ENCODE measurements around the gene NUP50.

Gene NUP50

DNA sequence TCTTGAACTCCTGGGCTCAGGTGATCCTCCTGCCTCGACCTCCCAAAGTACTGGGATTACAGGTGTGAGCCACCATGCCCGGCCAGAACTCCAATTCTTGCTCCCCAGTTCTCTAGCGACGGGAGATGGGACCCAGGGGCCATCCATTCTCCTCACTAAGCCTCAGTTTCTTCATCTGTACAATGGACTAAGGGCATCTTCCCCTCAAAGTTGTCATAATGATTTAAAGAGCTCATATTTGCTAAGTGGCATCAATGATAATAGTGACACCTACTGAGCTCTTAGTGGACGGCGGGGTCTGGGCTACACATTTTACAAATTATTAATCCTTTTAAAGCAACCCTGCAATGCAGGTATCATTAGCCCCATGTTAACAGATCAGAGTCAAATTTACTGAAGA lies 42.5 kb downstream of the NUP50 start:
- no peaks in the 10 kb centered on the region for H3K27me3 ChIP-seq
- no peaks in the 10 kb centered on the region for H3K9me3 ChIP-seq (replicated peaks in 1 of 11)
- peaks cover 26 to 52% (median 32%) of the 10 kb centered on the region in 10 experiments for H3K4me1 ChIP-seq
- no peak overlapping the region for H3K9ac ChIP-seq
- no peak overlapping the region for H3K4me2 ChIP-seq
- H3K4me3 ChIP-seq = no peak overlapping the region
- peaks cover 40 to 98% (median 78%) of the 10 kb centered on the region in 11 experiments for H4K20me1 ChIP-seq
- no peak overlapping the region for H3K27ac ChIP-seq
- peaks cover 61 to 100% (median 91%) of the 10 kb centered on the region in 11 experiments for H3K36me3 ChIP-seq
- TF ChIP-seq Cebpa-rat (IDR thresholded peaks at IDR 0.05) = no peak

DNA sequence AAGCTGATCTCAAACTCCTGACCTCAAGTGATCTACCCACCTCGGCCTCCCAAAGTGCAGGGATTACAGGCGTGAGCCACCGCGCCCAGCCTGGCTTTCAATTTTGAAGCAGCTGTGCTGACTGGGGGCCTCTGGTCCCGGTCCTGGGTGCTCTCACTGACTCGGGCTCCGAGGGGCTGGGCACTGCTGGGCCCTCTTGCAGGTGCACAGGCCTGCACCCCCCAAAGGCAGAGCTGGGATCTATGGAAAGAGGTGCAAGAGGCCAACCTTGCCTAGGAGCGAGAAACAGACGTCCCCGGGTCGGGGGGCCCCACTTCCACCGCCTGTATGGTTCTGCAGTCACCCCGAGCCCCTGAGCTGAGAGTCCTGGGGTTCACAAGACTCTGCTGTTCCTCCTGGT lies 43.8 kb downstream of the NUP50 start:
- Histone ChIP-seq H3K4me2 (no peak overlapping the region), H3K9ac (no peak overlapping the region), H3K4me3 (no peak overlapping the region), H3K36me3 (peaks cover 60 to 98% (median 91%) of the 10 kb centered on the region in 11 experiments), H3K4me1 (peaks cover 15 to 52% (median 22%) of the 10 kb centered on the region in 10 experiments), H3K27ac (no peak overlapping the region), H4K20me1 (peaks cover 40 to 98% (median 82%) of the 10 kb centered on the region in 11 experiments), H3K27me3 (no peaks in the 10 kb centered on the region), H3K9me3 (replicated peaks in 1 of 11) (no peaks in the 10 kb centered on the region)
- no peak for TF ChIP-seq Cebpa-rat (IDR thresholded peaks at IDR 0.05)

DNA sequence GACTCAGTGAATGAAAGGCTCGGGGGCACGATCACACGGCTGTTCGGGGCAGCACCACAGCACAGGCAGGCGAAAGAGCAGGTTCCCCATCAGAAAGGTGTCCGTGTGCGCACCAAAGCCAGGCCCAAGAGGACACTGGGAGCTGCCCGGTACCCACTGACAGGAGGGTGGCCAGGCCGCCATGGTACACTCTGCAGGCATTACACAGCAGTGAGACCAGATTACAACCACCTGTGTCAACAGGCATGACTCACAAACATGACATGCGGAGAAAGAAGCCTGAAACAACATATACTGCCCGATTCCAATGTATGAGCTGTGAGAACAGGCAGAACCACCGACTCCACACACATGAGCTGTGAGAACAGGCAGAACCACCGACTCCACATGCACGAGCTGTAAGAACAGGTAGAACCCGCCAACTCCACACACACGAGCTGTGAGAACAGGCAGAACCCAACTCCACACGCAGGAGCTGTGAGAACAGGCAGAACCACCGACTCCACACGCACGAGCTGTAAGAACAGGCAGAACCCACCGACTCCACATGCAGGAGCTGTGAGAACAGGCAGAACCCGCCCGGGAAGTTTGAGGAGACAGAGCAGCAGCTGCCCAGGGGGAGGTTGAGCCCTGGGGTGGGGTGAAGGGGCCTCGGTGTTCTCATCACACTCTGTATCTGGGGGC lies 44.4 kb downstream of the NUP50 start:
- Histone ChIP-seq H3K4me2 (no peak overlapping the region), H3K9me3 (replicated peaks in 1 of 11) (no peaks in the 10 kb centered on the region), H3K4me1 (peaks cover 15 to 52% (median 21%) of the 10 kb centered on the region in 10 experiments), H4K20me1 (peaks cover 40 to 98% (median 82%) of the 10 kb centered on the region in 11 experiments; a peak in 21 of 22 replicates), H3K9ac (no peak overlapping the region), H3K27ac (no peak overlapping the region), H3K36me3 (peaks cover 54 to 95% (median 85%) of the 10 kb centered on the region in 11 experiments), H3K4me3 (no peak overlapping the region), H3K27me3 (no peaks in the 10 kb centered on the region)
- TF ChIP-seq Cebpa-rat (IDR thresholded peaks at IDR 0.05) = no peak

DNA sequence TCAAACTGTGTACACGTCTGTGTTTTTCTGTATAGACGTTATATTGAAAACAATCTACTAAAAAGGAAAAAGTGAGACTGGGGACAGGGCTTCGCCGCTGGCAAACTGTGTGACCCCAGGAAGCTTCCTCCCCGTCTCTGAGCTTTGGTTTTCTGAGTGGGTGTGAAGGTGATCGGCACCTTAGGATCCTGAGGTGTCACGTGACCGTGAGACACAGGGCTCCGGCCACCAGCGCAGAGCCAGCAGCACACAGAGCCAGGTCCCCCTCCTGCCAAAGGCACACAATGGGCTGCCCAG lies 44.9 kb downstream of the NUP50 start:
- Histone ChIP-seq H3K36me3 (peaks cover 49 to 90% (median 80%) of the 10 kb centered on the region in 11 experiments), H3K9me3 (replicated peaks in 1 of 11) (no peaks in the 10 kb centered on the region), H3K9ac (no peak overlapping the region), H3K4me1 (peaks cover 15 to 52% (median 21%) of the 10 kb centered on the region in 10 experiments), H4K20me1 (peaks cover 40 to 98% (median 82%) of the 10 kb centered on the region in 11 experiments; a peak in 21 of 22 replicates), H3K27me3 (no peaks in the 10 kb centered on the region), H3K27ac (no peak overlapping the region), H3K4me2 (no peak overlapping the region), H3K4me3 (no peak overlapping the region)
- no peak for TF ChIP-seq Cebpa-rat (IDR thresholded peaks at IDR 0.05)

DNA sequence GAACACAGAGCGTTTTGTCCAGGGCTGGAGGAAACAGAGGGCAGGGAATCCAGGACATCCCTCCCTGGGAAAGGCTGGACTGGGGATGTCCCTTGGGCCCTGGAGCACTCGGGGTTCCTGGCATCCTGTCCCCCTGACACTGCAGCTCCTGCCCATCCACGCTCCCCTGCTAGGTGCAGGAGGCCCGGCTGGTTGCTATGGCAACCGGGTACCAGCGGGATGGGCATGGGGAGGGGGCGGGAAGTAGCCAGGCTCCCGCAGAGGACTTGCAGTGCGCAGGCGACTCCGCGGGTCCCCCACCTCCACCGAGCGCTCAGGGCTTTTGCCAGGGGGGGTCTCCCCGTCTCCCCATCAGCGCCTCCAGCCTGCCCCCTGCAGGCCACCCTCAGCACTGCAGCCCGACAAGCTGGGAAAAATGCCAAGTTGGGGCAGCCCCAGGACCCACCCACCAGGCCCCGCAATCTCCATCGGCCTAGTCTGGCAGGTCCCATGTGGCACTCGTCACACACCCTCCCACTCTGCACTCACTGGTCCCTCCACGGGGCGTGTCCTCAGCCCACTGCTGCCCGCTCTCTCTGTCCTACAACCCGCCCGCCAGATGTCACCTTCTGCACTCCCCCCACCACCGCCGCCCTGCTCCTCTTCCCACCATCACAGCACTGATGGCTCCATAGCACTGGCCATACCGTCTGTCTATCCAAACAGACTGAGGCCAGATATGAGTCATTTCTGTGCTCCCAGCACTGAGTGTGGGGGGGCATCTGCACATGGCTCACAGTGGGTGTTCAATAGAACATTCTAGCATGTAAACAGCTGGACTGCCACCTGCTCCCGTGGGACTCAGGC lies 45.5 kb downstream of the NUP50 start:
- H3K4me2 ChIP-seq = peak overlapping the region in 1 of 11 experiments; percentile 24; a peak in 2 of 22 replicates
- H3K9me3 ChIP-seq (replicated peaks in 1 of 11) = no peaks in the 10 kb centered on the region
- peaks cover 43 to 84% (median 74%) of the 10 kb centered on the region in 11 experiments for H3K36me3 ChIP-seq
- no peak overlapping the region for H3K4me3 ChIP-seq
- no peak for TF ChIP-seq Cebpa-rat (IDR thresholded peaks at IDR 0.05)
- H3K4me1 ChIP-seq = peaks cover 17 to 52% (median 24%) of the 10 kb centered on the region in 10 experiments
- 0 out of 22 replicates have a peak overlapping the region, but pooled peaks of 2 of the 11 experiments have one; percentile 2 to 8 for H3K9ac ChIP-seq
- no peaks in the 10 kb centered on the region for H3K27me3 ChIP-seq
- H3K27ac ChIP-seq = peak overlapping the region in 4 of 11 experiments; percentile 20 to 46 (median 27); a peak in 2 of 22 replicates
- H4K20me1 ChIP-seq = peaks cover 42 to 98% (median 81%) of the 10 kb centered on the region in 11 experiments; a peak in 20 of 22 replicates

DNA sequence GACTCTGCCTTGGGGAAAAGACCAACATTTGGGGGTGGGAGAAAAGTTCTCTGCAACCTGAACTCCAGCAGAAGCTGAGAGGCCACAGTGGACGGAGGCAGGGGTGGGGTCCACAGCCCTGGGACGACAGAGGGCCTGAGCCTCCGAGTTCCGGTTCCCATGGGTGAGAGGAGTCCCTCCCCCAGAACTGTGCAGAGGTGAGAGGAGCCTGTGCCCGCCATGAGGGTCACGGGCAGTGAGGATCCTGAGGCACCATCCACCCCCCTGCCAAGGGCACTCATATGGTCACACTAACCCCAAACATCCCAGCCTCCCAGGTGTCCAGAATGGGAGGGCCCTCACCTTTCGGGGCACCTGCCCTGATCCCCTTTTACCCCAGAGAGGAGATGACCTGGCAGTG lies 46.4 kb downstream of the NUP50 start:
- Histone ChIP-seq H3K9ac (0 out of 22 replicates have a peak overlapping the region, but pooled peaks of 1 of the 11 experiments have one; percentile 8), H3K36me3 (peaks cover 38 to 78% (median 70%) of the 10 kb centered on the region in 11 experiments), H3K27ac (peak overlapping the region in 3 of 11 experiments; percentile 25 to 84 (median 46); a peak in 5 of 22 replicates), H3K4me1 (peaks cover 24 to 58% (median 32%) of the 10 kb centered on the region in 10 experiments), H3K27me3 (no peaks in the 10 kb centered on the region), H3K9me3 (replicated peaks in 1 of 11) (no peaks in the 10 kb centered on the region), H3K4me3 (no peak overlapping the region), H3K4me2 (peak overlapping the region in 1 of 11 experiments; percentile 24; a peak in 2 of 22 replicates), H4K20me1 (peaks cover 35 to 98% (median 81%) of the 10 kb centered on the region in 11 experiments; a peak in 20 of 22 replicates)
- no peak for TF ChIP-seq Cebpa-rat (IDR thresholded peaks at IDR 0.05)

DNA sequence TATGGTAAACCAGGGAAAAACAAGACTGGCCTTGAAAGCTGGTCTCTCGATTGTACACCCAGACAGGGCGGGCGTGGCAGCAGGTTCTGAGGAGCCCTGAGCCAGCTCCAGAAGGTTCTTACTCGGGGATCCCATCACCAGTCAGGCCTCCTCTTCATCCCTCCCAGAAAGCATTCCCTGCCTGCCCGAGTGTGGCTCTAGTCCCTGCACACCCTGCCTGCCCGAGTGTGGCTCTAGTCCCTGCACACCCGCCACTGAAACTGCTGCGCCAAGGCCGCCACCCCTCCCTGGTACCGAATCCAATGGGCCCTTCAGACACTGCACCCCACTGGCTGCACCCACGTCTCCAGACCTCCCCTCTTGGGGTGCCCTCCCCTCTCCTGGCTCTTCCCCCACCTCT lies 46.9 kb downstream of the NUP50 start:
- Histone ChIP-seq H3K36me3 (peaks cover 35 to 76% (median 67%) of the 10 kb centered on the region in 11 experiments), H3K27ac (peak overlapping the region in 3 of 11 experiments; percentile 25 to 84 (median 46); a peak in 5 of 22 replicates), H3K4me1 (peaks cover 24 to 62% (median 34%) of the 10 kb centered on the region in 10 experiments), H3K4me3 (no peak overlapping the region), H3K9ac (no peak overlapping the region), H4K20me1 (peaks cover 32 to 100% (median 82%) of the 10 kb centered on the region in 11 experiments; a peak in 20 of 22 replicates), H3K9me3 (replicated peaks in 1 of 11) (no peaks in the 10 kb centered on the region), H3K27me3 (no peaks in the 10 kb centered on the region), H3K4me2 (no peak overlapping the region; a peak in 1 of 22 replicates)
- no peak for TF ChIP-seq Cebpa-rat (IDR thresholded peaks at IDR 0.05)

DNA sequence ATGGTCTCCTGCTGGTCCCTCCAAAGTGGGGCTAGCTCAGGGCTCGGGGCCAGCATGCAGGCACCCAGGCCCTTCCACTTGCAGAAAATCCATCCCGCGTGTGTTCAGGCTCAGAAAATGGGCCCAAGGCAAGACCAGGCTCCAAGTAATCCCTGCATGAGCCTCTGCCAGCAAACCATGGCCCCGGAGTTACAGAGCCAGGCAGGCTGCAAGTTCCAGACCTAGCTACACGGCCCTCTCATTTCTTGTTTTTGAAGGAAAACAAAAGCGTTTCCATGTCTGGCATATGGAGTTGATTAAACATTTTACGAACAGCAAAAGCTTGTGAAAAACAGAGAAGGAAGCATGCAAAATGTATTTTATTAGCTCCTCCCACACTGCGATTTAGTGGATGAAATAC lies 47.3 kb downstream of the NUP50 start:
- H3K36me3 ChIP-seq = peaks cover 33 to 74% (median 67%) of the 10 kb centered on the region in 11 experiments
- H3K9ac ChIP-seq = no peak overlapping the region
- H3K27me3 ChIP-seq = no peaks in the 10 kb centered on the region
- no peak for TF ChIP-seq Cebpa-rat (IDR thresholded peaks at IDR 0.05)
- no peak overlapping the region for H3K4me3 ChIP-seq
- peak overlapping the region in 3 of 11 experiments; percentile 25 to 84 (median 46); a peak in 4 of 22 replicates for H3K27ac ChIP-seq
- peaks cover 25 to 66% (median 37%) of the 10 kb centered on the region in 10 experiments for H3K4me1 ChIP-seq
- peaks cover 32 to 100% (median 86%) of the 10 kb centered on the region in 11 experiments; a peak in 20 of 22 replicates for H4K20me1 ChIP-seq
- H3K4me2 ChIP-seq = no peak overlapping the region; a peak in 1 of 22 replicates
- no peaks in the 10 kb centered on the region for H3K9me3 ChIP-seq (replicated peaks in 1 of 11)

Measured in BLaER1 treated with 17β-estradiol and CSF1 and Interleukin-3, amounts not matched to agents 10 nM and 100 nM (cell line).